ENCODE data around the gene CFAP20. TPM values are rescaled to one million over a fixed set of nuclear protein-coding genes. Genes with fewer than 3 reads are reported as not detected.
"Not testable (repeated sequence)": the region's sequence is repeated elsewhere in the genome, so short reads cannot be mapped to it uniquely, and the experiment has no call there.

CFAP20 gene
- total RNA-seq, 4 donors from 2014 or later, result 28.6 to 85.4 (median 60.7) TPM

DNA sequence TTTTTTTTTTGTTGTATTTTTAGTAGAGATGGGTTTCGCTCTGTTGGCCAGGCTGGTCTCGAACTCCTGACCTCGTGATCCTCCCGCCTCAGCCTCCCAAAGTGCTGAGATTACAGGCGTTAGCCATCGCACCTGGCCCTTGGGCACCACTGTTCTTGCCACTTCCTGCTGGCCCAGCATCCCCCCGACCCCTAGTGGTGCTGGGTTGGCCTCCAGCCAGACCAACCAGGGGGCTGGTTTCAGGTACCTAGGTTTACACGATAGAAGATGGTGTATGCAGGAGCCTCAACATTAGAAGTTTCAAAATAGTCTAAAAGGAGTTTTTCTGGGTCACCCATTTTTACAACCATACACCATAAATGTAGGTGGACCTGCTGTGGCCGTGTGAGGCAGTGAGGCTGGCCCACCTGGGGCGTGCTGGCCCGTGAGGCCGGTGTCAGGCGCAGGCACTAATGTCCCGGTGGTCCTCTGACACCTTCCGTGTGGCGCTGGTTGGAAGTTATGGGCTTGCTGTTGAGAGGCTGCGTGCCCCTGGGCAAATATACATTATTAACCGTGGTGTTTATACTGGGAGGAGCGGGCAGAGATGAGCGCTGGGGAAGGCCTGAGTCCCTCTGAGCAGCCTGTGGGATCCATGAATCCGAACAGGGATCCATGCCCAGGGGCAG, 43.5 kb downstream of the CFAP20 start:
- Histone ChIP-seq H3K36me3 (no peaks in the 10 kb centered on the region), H3K27ac (no peak overlapping the region), H3K9me3 (no peaks in the 10 kb centered on the region), H3K4me1 (no peaks in the 10 kb centered on the region), H3K27me3 (peaks cover 3% of the 10 kb centered on the region), H3K4me3 (no peak overlapping the region)
- 81% methylated on average over 17 of the region's 21 CpGs for WGBS
- no peak for DNase-seq (ENCODE audit: low spot score in 2 of 2)
- TF ChIP-seq CTCF (IDR thresholded peaks at IDR 0.05) (no peak), EP300 (IDR thresholded peaks at IDR 0.05) (no peak), POLR2AphosphoS5 (IDR thresholded peaks at IDR 0.05) (no peak), POLR2A (IDR thresholded peaks at IDR 0.05) (no peak)

- Histone ChIP-seq H3K4me1 (no peaks in the 10 kb centered on the region), H3K27ac (no peak overlapping the region), H3K9me3 (no peaks in the 10 kb centered on the region), H3K4me3 (no peak overlapping the region), H3K36me3 (no peaks in the 10 kb centered on the region), H3K27me3 (peaks cover 3% of the 10 kb centered on the region)
- TF ChIP-seq EP300 (IDR thresholded peaks at IDR 0.05) (no peak), POLR2A (IDR thresholded peaks at IDR 0.05) (no peak), POLR2AphosphoS5 (IDR thresholded peaks at IDR 0.05) (no peak), CTCF (IDR thresholded peaks at IDR 0.05) (no peak)
- DNase-seq (ENCODE audit: low spot score in 2 of 2), result no peak
- WGBS, result 97% methylated on average over 11 of the region's 11 CpGs
Measured at GRCh38 chr16:58085171-58085570, 44.0 kb downstream of the CFAP20 start.

DNA sequence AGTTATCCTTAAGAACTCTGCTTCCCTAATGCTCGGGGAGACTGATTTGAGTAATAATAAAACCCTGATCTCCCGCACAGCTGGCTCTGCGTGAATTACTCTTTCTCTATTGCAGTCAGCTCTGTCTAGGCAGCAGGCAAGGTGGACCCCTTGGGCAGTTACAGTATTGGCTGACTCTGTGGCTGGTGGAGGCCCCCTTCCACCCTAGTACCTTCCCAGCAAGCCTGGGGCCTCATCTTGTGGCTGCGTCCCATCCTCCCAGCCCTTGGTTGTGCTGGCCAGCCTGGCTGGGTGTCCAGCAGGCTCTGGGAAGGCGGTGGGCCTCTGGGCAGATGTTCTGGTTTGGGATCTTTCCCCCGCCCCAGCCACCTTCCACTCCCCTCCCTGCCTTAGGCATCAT, 44.5 kb downstream of the CFAP20 start:
- no peaks in the 10 kb centered on the region for H3K9me3 ChIP-seq
- no peaks in the 10 kb centered on the region for H3K36me3 ChIP-seq
- no peaks in the 10 kb centered on the region for H3K4me1 ChIP-seq
- no peak overlapping the region for H3K4me3 ChIP-seq
- H3K27me3 ChIP-seq, result peaks cover 3% of the 10 kb centered on the region
- TF ChIP-seq EP300 (IDR thresholded peaks at IDR 0.05), result no peak
- no peak for TF ChIP-seq POLR2A (IDR thresholded peaks at IDR 0.05)
- TF ChIP-seq POLR2AphosphoS5 (IDR thresholded peaks at IDR 0.05), result no peak
- TF ChIP-seq CTCF (IDR thresholded peaks at IDR 0.05), result no peak
- WGBS, result 80% methylated on average over 6 of the region's 6 CpGs
- no peak overlapping the region for H3K27ac ChIP-seq
- DNase-seq (ENCODE audit: low spot score in 2 of 2), result no peak

DNA sequence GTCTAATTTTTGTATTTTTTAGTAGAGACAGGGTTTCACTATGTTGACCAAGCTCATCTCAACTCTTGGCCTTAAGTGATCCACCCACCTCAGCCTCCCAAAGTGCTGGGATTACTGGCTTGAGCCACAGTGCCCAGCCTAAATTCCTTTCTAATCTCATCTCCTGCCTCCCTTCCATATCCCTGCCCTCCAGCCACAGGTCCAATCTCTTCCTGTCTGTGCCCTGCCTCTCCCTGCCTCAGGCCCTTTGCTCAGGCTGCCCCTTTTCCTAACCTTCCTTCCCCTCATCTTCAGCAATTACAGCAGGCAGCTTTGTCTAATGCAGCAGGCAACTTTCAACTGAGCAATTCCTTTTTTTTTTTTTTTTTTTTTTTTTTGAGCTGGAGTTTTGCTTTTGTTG, 46.8 kb downstream of the CFAP20 start:
- Histone ChIP-seq H3K4me1 (no peaks in the 10 kb centered on the region), H3K27me3 (peaks cover 3% of the 10 kb centered on the region), H3K9me3 (no peaks in the 10 kb centered on the region), H3K4me3 (no peak overlapping the region), H3K27ac (no peak overlapping the region), H3K36me3 (no peaks in the 10 kb centered on the region)
- DNase-seq (ENCODE audit: low spot score in 2 of 2), result no peak
- TF ChIP-seq POLR2A (IDR thresholded peaks at IDR 0.05), result no peak
- no peak for TF ChIP-seq EP300 (IDR thresholded peaks at IDR 0.05)
- no peak for TF ChIP-seq CTCF (IDR thresholded peaks at IDR 0.05)
- TF ChIP-seq POLR2AphosphoS5 (IDR thresholded peaks at IDR 0.05), result no peak

- not testable (repeated sequence) for H3K27ac ChIP-seq; H3K9me3 ChIP-seq; H3K27me3 ChIP-seq; H3K4me1 ChIP-seq; H3K4me3 ChIP-seq; DNase-seq (ENCODE audit: low spot score in 2 of 2); H3K36me3 ChIP-seq
- WGBS, result 78% methylated on average over 5 of the region's 5 CpGs
Measured at GRCh38 chr16:58080657-58081056, 48.5 kb downstream of the CFAP20 start.

DNA sequence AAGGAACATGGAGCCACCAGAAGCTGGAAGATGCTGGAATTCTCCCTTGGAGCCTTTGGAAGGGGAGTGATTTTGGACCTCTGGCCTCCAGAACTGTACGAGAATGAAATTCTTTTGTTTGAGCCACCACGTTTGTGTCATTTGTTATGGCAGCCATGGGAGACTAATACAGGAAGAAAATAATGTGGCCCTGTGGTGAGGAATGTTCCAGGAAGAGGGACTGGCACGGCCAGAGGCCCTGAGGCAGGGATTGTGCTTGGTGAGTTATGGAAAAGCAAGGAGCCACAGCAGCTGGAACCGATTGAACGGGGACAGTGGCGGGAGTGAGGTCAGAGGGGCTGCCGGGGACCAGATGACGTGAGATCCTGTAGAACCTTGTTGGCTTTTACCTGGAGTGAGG, 51.4 kb downstream of the CFAP20 start:
- Histone ChIP-seq H3K9me3 (no peaks in the 10 kb centered on the region), H3K4me3 (no peak overlapping the region), H3K27me3 (no peaks in the 10 kb centered on the region), H3K36me3 (no peaks in the 10 kb centered on the region), H3K27ac (no peak overlapping the region), H3K4me1 (no peaks in the 10 kb centered on the region)
- DNase-seq (ENCODE audit: low spot score in 2 of 2), result no peak
- TF ChIP-seq EP300 (IDR thresholded peaks at IDR 0.05) (no peak), CTCF (IDR thresholded peaks at IDR 0.05) (no peak), POLR2AphosphoS5 (IDR thresholded peaks at IDR 0.05) (no peak), POLR2A (IDR thresholded peaks at IDR 0.05) (no peak)
- 64% methylated on average over 8 of the region's 8 CpGs for WGBS

Data from suprapubic skin (tissue), 4 donors.